Activated CD4-positive, alpha-beta T cell treated with anti-CD3 and anti-CD28 coated beads, Interleukin-2, amount 50 U/mL, for 1 hour (primary cell): ENCODE data around the gene EIF4E.
"Not testable (repeated sequence)": the region's sequence is repeated elsewhere in the genome, so short reads cannot be mapped to it uniquely, and the experiment has no call there.

Experiments used
- DNase-seq: peaks from one replicate; pipeline ENCODE4 v3.0.0-alpha.2; 2020

EIF4E gene

GRCh38 chr4:98872120-98872906 is 56.6 kb downstream of the EIF4E start:
- not testable (repeated sequence) for DNase-seq

- no peak for DNase-seq
Measured at GRCh38 chr4:98867648-98868047, 61.3 kb downstream of the EIF4E start.

DNA sequence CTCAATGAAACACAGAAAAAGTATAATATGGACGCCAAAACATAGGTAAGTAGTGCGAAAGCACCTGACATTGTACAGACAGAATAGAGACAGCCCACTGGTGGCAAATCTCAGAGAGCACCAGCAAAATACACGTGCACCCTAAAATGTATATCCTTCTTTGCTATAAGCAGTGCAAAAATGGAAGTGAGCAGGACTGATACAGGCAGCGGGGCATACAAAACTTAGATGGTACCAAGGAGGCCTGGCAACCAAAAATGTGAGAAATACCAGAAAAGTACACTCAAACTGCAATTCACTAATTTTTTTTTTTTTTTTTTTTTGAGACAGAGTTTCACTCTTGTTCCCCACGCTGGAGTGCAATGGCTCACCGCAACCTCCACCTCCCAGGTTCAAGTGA is 63.9 kb downstream of the EIF4E start:
- DNase-seq, result no peak

- no peak for DNase-seq
Measured at GRCh38 chr4:98864560-98864959, 64.4 kb downstream of the EIF4E start.

DNA sequence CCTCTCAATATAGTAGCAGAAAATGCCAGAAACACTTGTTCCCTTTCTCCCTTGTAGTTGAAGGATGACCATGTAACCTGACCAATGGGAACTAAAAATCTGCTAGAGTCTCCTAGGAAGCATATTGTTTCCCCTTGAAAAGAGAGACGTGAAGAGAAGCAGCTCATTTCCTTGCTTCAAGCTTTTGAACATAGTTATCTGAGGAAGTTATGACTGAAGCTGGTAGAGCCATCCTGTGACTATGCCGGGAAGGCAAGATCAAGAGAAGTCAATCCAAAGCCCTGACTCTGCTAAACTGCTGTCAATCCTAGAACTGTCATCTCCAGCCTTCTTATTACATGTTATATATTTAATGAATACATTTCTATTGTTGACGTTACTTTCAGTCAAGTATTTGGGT is 66.6 kb downstream of the EIF4E start:
- no peak for DNase-seq

GRCh38 chr4:98861100-98861884 is 67.6 kb downstream of the EIF4E start:
- no peak for DNase-seq

GRCh38 chr4:98851806-98852205 is 77.1 kb downstream of the EIF4E start:
- no peak for DNase-seq

- no peak for DNase-seq
Measured at GRCh38 chr4:98850937-98851336, 78.0 kb downstream of the EIF4E start.

DNA sequence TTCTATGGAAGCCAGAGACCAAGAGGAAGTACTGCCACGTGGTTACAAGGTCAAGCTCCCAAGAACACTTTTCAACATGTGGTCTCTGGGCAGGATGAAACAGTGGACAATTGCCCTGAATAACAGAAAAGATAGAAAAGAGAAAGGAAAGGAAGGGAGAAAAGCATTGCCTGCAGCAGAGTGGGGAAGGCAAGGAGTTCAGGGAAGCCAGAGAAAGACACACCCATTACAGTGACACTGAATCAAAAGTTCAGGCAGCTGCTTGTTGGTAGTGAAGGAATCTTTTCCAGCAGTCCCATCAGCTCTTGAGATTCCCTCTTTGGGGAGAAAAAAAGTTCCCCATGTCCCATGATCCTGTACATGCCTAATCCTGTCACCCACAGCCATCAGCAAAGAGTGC is 80.5 kb downstream of the EIF4E start:
- no peak for DNase-seq

DNA sequence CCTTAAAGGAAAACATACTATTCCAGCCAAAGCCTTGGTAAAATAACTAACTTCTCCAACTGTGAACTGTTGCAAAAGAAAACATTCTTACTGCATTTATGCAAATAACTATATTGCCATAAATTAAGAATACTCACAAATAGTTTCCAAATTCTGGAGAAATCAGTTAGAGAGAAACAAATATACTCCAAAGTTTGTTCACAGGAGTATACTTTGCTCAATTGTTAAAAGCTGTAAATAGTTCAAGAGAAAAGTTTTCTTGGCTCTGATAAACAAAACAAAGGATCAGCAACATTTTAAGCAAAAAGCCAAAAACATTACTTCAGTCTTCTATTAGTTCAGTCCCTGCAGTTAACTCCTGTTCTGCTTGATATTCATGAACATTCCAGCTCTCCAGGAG is 83.0 kb downstream of the EIF4E start:
- no peak for DNase-seq

GRCh38 chr4:98842917-98843316 is 86.0 kb downstream of the EIF4E start:
- DNase-seq, result not testable (repeated sequence)

DNA sequence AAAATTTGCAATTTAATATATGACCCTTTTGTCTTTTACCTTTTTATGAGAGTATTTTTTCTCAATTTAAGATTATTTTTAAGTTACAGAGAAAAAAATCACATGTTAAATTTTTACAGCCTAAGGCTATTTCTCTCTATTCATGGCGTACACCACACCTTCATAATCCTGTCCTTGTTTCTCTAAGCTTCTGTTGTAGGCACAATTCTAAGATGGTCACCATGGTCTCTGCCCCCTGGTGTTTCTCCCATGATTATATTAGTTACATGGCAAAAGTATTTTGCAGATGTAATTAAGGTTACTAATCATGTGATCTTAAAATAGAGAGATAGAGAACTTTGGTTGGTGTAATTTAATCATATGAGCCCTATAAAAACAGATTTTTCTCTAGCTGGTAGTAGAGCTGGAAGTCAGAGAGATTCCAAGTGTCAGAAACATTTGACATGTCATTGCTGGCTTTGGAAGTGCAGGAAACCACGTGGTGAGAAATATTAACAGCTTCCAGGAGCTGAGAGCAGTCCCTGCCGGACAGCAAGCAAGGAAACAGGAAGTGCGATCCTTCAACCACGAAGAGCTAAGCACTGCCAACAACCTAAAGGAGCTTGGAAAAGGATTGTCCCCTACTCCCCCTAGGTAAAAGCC is 89.8 kb downstream of the EIF4E start:
- DNase-seq, result no peak

DNA sequence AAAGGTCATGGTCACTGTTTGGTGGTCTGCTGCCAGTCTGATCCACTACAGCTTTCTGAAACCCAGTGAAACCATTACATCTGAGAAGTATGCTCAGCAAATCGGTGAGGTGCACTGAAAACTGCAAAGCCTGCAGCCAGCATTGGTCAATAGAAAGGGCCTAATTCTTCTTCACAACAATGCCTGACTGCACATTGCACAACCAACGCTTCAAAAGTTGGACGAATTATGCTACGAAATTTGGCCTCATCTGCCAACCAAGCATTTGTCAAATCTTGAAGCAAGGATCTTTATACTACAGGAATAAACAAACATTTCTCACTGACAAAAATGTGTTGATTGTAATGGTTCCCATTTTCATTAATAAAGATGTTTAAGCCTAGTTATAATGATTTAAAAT is 90.4 kb downstream of the EIF4E start:
- DNase-seq, result no peak

GRCh38 chr4:98833384-98833783 is 95.5 kb downstream of the EIF4E start:
- no peak for DNase-seq

DNA sequence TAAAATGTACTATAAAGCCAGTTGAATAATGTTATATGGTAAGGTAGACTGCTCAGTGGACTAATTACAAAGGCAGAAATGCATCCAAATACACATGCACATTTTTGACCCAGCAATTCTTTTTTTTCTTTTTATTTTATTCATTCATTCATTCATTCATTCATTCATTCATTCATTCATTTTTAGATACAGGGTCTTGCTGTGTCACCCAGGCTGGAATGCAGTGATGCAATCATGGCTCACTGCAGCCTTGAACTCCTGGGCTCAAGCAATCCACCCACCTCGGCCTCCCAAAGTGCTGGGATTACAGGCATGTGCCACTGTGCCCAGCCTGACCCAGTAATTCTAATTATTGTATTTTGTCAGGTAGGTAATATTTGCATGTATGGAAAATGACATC is 97.9 kb downstream of the EIF4E start:
- not testable (repeated sequence) for DNase-seq
